ENCODE data around the gene COL11A1.

The COL11A1 gene

DNA sequence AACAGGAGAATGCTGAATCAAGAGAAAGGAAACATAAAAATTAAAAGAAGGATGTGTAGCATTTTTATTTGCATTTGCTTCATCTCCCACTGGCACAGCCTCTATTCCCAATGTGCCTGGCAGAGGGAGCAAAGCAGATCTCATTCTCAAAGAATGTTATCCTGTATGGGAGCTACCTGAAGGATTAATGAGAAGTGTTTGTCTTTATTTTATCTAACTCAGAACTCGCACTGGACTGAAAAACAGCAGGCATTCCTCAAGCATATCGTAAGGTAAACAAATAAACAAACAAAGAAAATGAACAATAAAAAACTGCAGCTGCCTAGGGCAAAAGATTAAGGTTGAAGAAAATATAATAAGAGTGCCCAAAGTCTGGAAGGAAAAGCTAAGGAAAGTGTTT lies 12.7 kb upstream of the COL11A1 start:
- no peaks in the 10 kb centered on the region for H3K79me2 ChIP-seq (ENCODE audit: control insufficient read depth, low read length)

DNA sequence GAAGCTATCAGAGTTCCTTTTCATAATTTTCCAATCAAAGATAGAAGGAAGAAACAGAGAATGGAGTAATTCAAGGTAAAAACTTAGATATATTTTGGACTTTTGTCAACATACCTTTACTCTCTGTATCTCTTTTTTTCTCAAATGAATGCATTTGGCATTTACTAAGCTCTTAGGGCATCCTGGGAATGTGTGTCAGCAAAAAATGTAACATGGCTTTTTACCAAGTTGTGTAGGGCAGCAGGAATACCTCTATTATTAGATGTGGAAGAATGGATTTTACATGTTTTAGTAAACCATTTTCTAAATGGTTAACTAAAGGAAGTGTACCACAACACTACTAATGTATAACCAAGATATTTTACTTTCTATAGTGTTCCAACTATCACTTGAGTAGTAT lies 4.2 kb upstream of the COL11A1 start:
- Histone ChIP-seq H3K4me3 (ENCODE audit: low read length) (no peak overlapping the region), H3K79me2 (ENCODE audit: control insufficient read depth, low read length) (no peaks in the 10 kb centered on the region), H3K9me3 (ENCODE audit: control insufficient read depth, insufficient read depth, low read length) (no peaks in the 10 kb centered on the region), H3K27me3 (ENCODE audit: control insufficient read depth, low read length) (no peaks in the 10 kb centered on the region), H3K27ac (ENCODE audit: low read depth, low read length) (no peak overlapping the region), H3K9me2 (replicated peaks; ENCODE audit: control insufficient read depth, low read length) (no peaks in the 10 kb centered on the region), H4K20me1 (ENCODE audit: control insufficient read depth, insufficient read depth, low read depth, low read length) (no peaks in the 10 kb centered on the region), H3K4me1 (ENCODE audit: control insufficient read depth, low read length) (no peaks in the 10 kb centered on the region), H3F3A (ENCODE audit: control insufficient read depth, insufficient read depth) (no peaks in the 10 kb centered on the region), H3K36me3 (ENCODE audit: control insufficient read depth, low read length) (no peaks in the 10 kb centered on the region), H3K4me2 (ENCODE audit: low read length) (no peak overlapping the region)
- TF ChIP-seq EZH2phosphoT487 (IDR thresholded peaks at IDR 0.05; ENCODE audit: borderline replicate concordance, low read length), result no peak
- TF ChIP-seq, protein P1, sequence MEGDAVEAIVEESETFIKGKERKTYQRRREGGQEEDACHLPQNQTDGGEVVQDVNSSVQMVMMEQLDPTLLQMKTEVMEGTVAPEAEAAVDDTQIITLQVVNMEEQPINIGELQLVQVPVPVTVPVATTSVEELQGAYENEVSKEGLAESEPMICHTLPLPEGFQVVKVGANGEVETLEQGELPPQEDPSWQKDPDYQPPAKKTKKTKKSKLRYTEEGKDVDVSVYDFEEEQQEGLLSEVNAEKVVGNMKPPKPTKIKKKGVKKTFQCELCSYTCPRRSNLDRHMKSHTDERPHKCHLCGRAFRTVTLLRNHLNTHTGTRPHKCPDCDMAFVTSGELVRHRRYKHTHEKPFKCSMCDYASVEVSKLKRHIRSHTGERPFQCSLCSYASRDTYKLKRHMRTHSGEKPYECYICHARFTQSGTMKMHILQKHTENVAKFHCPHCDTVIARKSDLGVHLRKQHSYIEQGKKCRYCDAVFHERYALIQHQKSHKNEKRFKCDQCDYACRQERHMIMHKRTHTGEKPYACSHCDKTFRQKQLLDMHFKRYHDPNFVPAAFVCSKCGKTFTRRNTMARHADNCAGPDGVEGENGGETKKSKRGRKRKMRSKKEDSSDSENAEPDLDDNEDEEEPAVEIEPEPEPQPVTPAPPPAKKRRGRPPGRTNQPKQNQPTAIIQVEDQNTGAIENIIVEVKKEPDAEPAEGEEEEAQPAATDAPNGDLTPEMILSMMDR (IDR thresholded peaks at IDR 0.05; ENCODE audit: low read depth, low read length, poor library complexity, severe bottlenecking), result no peak

More for the DNA sequence above, 12.7 kb upstream of the COL11A1 start:
- H3K4me1 ChIP-seq (ENCODE audit: control insufficient read depth, low read length), result no peaks in the 10 kb centered on the region
- no peaks in the 10 kb centered on the region for H3K9me2 ChIP-seq (replicated peaks; ENCODE audit: control insufficient read depth, low read length)
- H3K36me3 ChIP-seq (ENCODE audit: control insufficient read depth, low read length), result no peaks in the 10 kb centered on the region
- no peak overlapping the region for H3K4me2 ChIP-seq (ENCODE audit: low read length)
- no peaks in the 10 kb centered on the region for H3K9me3 ChIP-seq (ENCODE audit: control insufficient read depth, insufficient read depth, low read length)
- H3K27ac ChIP-seq (ENCODE audit: low read depth, low read length), result no peak overlapping the region
- H3K27me3 ChIP-seq (ENCODE audit: control insufficient read depth, low read length), result no peaks in the 10 kb centered on the region
- H3F3A ChIP-seq (ENCODE audit: control insufficient read depth, insufficient read depth), result no peaks in the 10 kb centered on the region
- H4K20me1 ChIP-seq (ENCODE audit: control insufficient read depth, insufficient read depth, low read depth, low read length), result no peaks in the 10 kb centered on the region
- H3K4me3 ChIP-seq (ENCODE audit: low read length), result no peak overlapping the region
- TF ChIP-seq EZH2phosphoT487 (IDR thresholded peaks at IDR 0.05; ENCODE audit: borderline replicate concordance, low read length), result no peak
- TF ChIP-seq, protein P1 (IDR thresholded peaks at IDR 0.05; ENCODE audit: low read depth, low read length, poor library complexity, severe bottlenecking), result no peak

DNA sequence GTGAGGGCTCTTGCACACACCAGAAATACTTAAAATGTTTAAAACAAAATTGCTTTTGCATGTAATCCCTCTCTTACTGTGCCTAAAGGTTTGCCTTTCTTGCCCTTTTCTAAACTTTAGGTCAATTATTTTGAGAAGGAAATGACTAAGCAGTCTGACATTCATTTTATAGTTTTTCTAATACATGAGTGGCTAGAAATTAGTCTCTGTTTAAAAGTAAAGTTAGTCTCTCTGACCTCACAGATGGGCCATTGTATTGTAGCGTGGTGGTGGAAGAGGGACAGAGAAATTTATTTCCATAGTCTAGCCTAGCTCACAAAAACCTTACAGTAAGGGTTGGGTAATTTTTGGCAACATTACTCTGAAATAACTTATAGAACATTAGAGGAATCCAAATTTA lies 3.6 kb upstream of the COL11A1 start:
- Histone ChIP-seq H3K27me3 (ENCODE audit: control insufficient read depth, low read length) (no peaks in the 10 kb centered on the region), H3K27ac (ENCODE audit: low read depth, low read length) (no peak overlapping the region), H3K4me3 (ENCODE audit: low read length) (no peak overlapping the region), H3K9me2 (replicated peaks; ENCODE audit: control insufficient read depth, low read length) (no peaks in the 10 kb centered on the region), H3K4me2 (ENCODE audit: low read length) (no peak overlapping the region), H3K4me1 (ENCODE audit: control insufficient read depth, low read length) (no peaks in the 10 kb centered on the region), H3K9me3 (ENCODE audit: control insufficient read depth, insufficient read depth, low read length) (no peaks in the 10 kb centered on the region), H3K36me3 (ENCODE audit: control insufficient read depth, low read length) (no peaks in the 10 kb centered on the region), H4K20me1 (ENCODE audit: control insufficient read depth, insufficient read depth, low read depth, low read length) (no peaks in the 10 kb centered on the region), H3F3A (ENCODE audit: control insufficient read depth, insufficient read depth) (no peaks in the 10 kb centered on the region), H3K79me2 (ENCODE audit: control insufficient read depth, low read length) (no peaks in the 10 kb centered on the region)
- TF ChIP-seq, protein P1 (IDR thresholded peaks at IDR 0.05; ENCODE audit: low read depth, low read length, poor library complexity, severe bottlenecking), result no peak
- TF ChIP-seq EZH2phosphoT487 (IDR thresholded peaks at IDR 0.05; ENCODE audit: borderline replicate concordance, low read length), result no peak

DNA sequence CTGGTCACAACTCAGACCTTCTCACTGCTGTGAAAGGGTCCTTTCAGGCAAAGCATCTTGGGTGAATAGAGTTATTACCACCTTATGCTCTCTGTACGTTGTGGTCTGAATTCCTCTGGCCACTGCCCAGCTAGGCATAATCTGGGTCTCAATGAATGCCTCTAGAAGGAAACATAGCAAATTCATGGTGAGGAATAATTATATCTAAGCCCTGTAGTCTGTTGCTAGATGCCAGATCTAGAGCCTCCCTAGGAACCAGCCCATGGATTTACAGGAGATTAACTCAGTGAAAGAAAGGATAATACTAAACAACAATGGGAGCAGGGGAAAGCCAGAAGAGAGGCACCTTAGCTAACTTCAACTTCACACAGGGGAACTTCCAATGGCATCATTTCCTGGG lies 2.4 kb upstream of the COL11A1 start:
- H4K20me1 ChIP-seq (ENCODE audit: control insufficient read depth, insufficient read depth, low read depth, low read length), result no peaks in the 10 kb centered on the region
- H3F3A ChIP-seq (ENCODE audit: control insufficient read depth, insufficient read depth), result no peaks in the 10 kb centered on the region
- H3K4me3 ChIP-seq (ENCODE audit: low read length), result no peak overlapping the region
- H3K4me1 ChIP-seq (ENCODE audit: control insufficient read depth, low read length), result no peaks in the 10 kb centered on the region
- H3K9me3 ChIP-seq (ENCODE audit: control insufficient read depth, insufficient read depth, low read length), result no peaks in the 10 kb centered on the region
- no peak overlapping the region for H3K4me2 ChIP-seq (ENCODE audit: low read length)
- no peaks in the 10 kb centered on the region for H3K79me2 ChIP-seq (ENCODE audit: control insufficient read depth, low read length)
- no peaks in the 10 kb centered on the region for H3K9me2 ChIP-seq (replicated peaks; ENCODE audit: control insufficient read depth, low read length)
- no peak overlapping the region for H3K27ac ChIP-seq (ENCODE audit: low read depth, low read length)
- H3K27me3 ChIP-seq (ENCODE audit: control insufficient read depth, low read length), result no peaks in the 10 kb centered on the region
- TF ChIP-seq, protein P1 (IDR thresholded peaks at IDR 0.05; ENCODE audit: low read depth, low read length, poor library complexity, severe bottlenecking), result no peak
- no peak for TF ChIP-seq EZH2phosphoT487 (IDR thresholded peaks at IDR 0.05; ENCODE audit: borderline replicate concordance, low read length)
- H3K36me3 ChIP-seq (ENCODE audit: control insufficient read depth, low read length), result no peaks in the 10 kb centered on the region

All from DOHH2 (cell line).